H1 (cell line): ENCODE results near the gene GRM7. TPM values are rescaled to one million over a fixed set of nuclear protein-coding genes. Genes with fewer than 3 reads are reported as not detected.

Experiments
- CTCF ChIA-PET: fragments of 300-600 bp; sonication (Branson Sonifier 250); formaldehyde crosslinking; loops from one replicate; lab custom pipeline; 2021; ENCODE audit not compliant: partially characterized antibody; lab: Charles Lee
- POLR2A ChIA-PET: fragments of 300-600 bp; sonication (Branson Sonifier 250); formaldehyde crosslinking; loops from one replicate; lab custom pipeline; 2021; ENCODE audit warnings: inconsistent platforms; ENCODE audit not compliant: partially characterized antibody; lab: Charles Lee
- DNase-seq, 2 experiments: peaks; one replicate each; pipeline versions ENCODE4 v3.0.0 to v3.0.0-alpha.2; 2010 to 2022; ENCODE audit warnings: low spot score in 2 of 2, low read depth in 1 of 2, mixed read lengths in 1 of 2
- FAIRE-seq: peaks from 2 replicates; lab custom pipeline; 2011; peaks lifted over from hg19 to GRCh38; lab: Jason Lieb, UNC
- H2AFZ ChIP-seq: 2 replicates; pipeline ENCODE4 v1.8.1; 2012; ENCODE audit warnings: low read length, inconsistent platforms
- H2AK5ac ChIP-seq: 2 replicates; pipeline ENCODE4 v1.6.1; 2013; ENCODE audit warnings: low read depth, low read length
- H2BK120ac ChIP-seq: replicated peaks from 2 replicates; pipeline ENCODE3; 2013; ENCODE audit warnings: low read depth, low read length, inconsistent platforms
- H2BK12ac ChIP-seq: 2 replicates; pipeline ENCODE4 v1.6.1; 2013; ENCODE audit warnings: low read depth, low read length
- H2BK15ac ChIP-seq: 2 replicates; pipeline ENCODE4 v1.6.1; 2013; ENCODE audit warnings: low read length
- H2BK20ac ChIP-seq: 2 replicates; pipeline ENCODE4 v1.6.1; 2013; ENCODE audit warnings: low read length
- H2BK5ac ChIP-seq: 2 replicates; pipeline ENCODE4 v1.6.1; 2013; ENCODE audit warnings: low read depth, low read length
- H3K14ac ChIP-seq: 2 replicates; pipeline ENCODE4 v1.6.1; 2013; ENCODE audit warnings: inconsistent platforms; ENCODE audit not compliant: insufficient read length
- H3K18ac ChIP-seq: 2 replicates; pipeline ENCODE4 v1.6.1; 2013; ENCODE audit warnings: low read length; ENCODE audit errors: extremely low read depth
- H3K23ac ChIP-seq: 2 replicates; pipeline ENCODE4 v1.6.1; 2013; ENCODE audit warnings: inconsistent platforms; ENCODE audit not compliant: insufficient read length
- H3K23me2 ChIP-seq: 2 replicates; pipeline ENCODE4 v1.6.1; 2013; ENCODE audit warnings: low read depth, low read length
- H3K27ac ChIP-seq: 2 replicates; pipeline ENCODE4 v1.6.1; 2011; ENCODE audit warnings: low read depth, low read length, inconsistent platforms
- H3K27me3 ChIP-seq, 4 experiments: replicated peaks in 1 of 4; 1 replicate in 1 of 4; 2 replicates in 3 of 4; pipeline versions ENCODE4 v1.6.1 to v1.8.1; 2011 to 2013; ENCODE audit warnings: low read length in 3 of 4, mild to moderate bottlenecking in 3 of 4, inconsistent platforms in 2 of 4, mixed read lengths in 2 of 4, moderate library complexity in 1 of 4; ENCODE audit not compliant: control insufficient read depth in 3 of 4, insufficient read depth in 3 of 4; ENCODE audit errors: extremely low read depth in 1 of 4
- H3K36me3 ChIP-seq, 4 experiments: 2 replicates each; pipeline versions ENCODE4 v1.6.1 to v1.8.1; 2011 to 2013; ENCODE audit warnings: mild to moderate bottlenecking in 4 of 4, low read length in 3 of 4, moderate library complexity in 2 of 4, control low read depth in 1 of 4, inconsistent platforms in 1 of 4; ENCODE audit not compliant: insufficient read depth in 4 of 4, control insufficient read depth in 2 of 4
- H3K4ac ChIP-seq: replicated peaks from 2 replicates; pipeline ENCODE3; 2013; ENCODE audit warnings: low read length, low read depth, mixed read lengths, inconsistent platforms; ENCODE audit not compliant: insufficient read length
- H3K4me1 ChIP-seq, 4 experiments: replicated peaks in 1 of 4; 1 replicate in 1 of 4; 2 replicates in 3 of 4; pipeline versions ENCODE4 v1.6.1 to v1.8.1; 2011 to 2013; ENCODE audit warnings: low read length in 3 of 4, inconsistent platforms in 2 of 4, mixed read lengths in 1 of 4; ENCODE audit not compliant: insufficient read depth in 4 of 4, control insufficient read depth in 3 of 4
- H3K4me2 ChIP-seq, 2 experiments: 2 replicates each; pipeline versions ENCODE4 v1.6.1 to v1.8.1; 2011 to 2013; ENCODE audit warnings: low read depth in 2 of 2, low read length in 2 of 2, control low read depth in 1 of 2, inconsistent platforms in 1 of 2, mild to moderate bottlenecking in 1 of 2; ENCODE audit not compliant: insufficient read depth in 1 of 2
- H3K4me3 ChIP-seq, 4 experiments: fragments of 200-600, 300-600 bp in 1 of 4; sonication (generic), shearing (Covaris generic), sonication (Bioruptor Twin) in 1 of 4; 2 replicates each; pipeline versions ENCODE4 v1.5.1 to v1.8.1; 2011 to 2016; ENCODE audit warnings: low read length in 4 of 4, low read depth in 3 of 4, control low read depth in 2 of 4, inconsistent platforms in 2 of 4, mild to moderate bottlenecking in 2 of 4, mixed read lengths in 1 of 4, moderate library complexity in 1 of 4; ENCODE audit not compliant: insufficient read depth in 2 of 4; ENCODE audit errors: extremely low read depth in 1 of 4
- H3K56ac ChIP-seq: replicated peaks from 2 replicates; pipeline ENCODE3; 2013; ENCODE audit warnings: low read depth, mild to moderate bottlenecking, mixed read lengths, low read length, inconsistent platforms; ENCODE audit not compliant: insufficient read length
- H3K79me1 ChIP-seq: 2 replicates; pipeline ENCODE4 v1.6.1; 2013; ENCODE audit warnings: low read depth, low read length, control low read depth
- H3K79me2 ChIP-seq, 2 experiments: 2 replicates each; pipeline versions ENCODE4 v1.6.1 to v1.8.1; 2012 to 2013; ENCODE audit warnings: low read length in 2 of 2, mild to moderate bottlenecking in 2 of 2, inconsistent platforms in 1 of 2; ENCODE audit not compliant: insufficient read depth in 2 of 2, control insufficient read depth in 1 of 2
- H3K9ac ChIP-seq, 4 experiments: replicated peaks in 1 of 4; 1 replicate in 1 of 4; 2 replicates in 3 of 4; pipeline versions ENCODE4 v1.6.1 to v1.8.1; 2011 to 2013; ENCODE audit warnings: low read depth in 3 of 4, low read length in 3 of 4, control low read depth in 2 of 4, mild to moderate bottlenecking in 2 of 4, moderate library complexity in 2 of 4, inconsistent platforms in 1 of 4; ENCODE audit errors: extremely low read depth in 1 of 4
- H3K9me3 ChIP-seq, 2 experiments: 2 replicates each; pipeline versions ENCODE4 v1.6.1 to v1.8.1; 2012 to 2013; ENCODE audit warnings: mild to moderate bottlenecking in 2 of 2, moderate library complexity in 2 of 2, control low read depth in 1 of 2, inconsistent platforms in 1 of 2, low read depth in 1 of 2, low read length in 1 of 2, mixed read lengths in 1 of 2; ENCODE audit not compliant: insufficient read depth in 2 of 2
- H4K20me1 ChIP-seq, 2 experiments: replicated peaks in 1 of 2; 2 replicates each; pipeline versions ENCODE3 to v1.8.1; 2011 to 2013; ENCODE audit warnings: inconsistent platforms in 2 of 2, low read length in 2 of 2, mild to moderate bottlenecking in 1 of 2; ENCODE audit not compliant: insufficient read depth in 2 of 2, control insufficient read depth in 1 of 2
- H4K5ac ChIP-seq: 2 replicates; pipeline ENCODE4 v1.6.1; 2013; ENCODE audit warnings: low read length, low read depth, mixed read lengths, inconsistent platforms; ENCODE audit not compliant: insufficient read length
- H4K8ac ChIP-seq: 2 replicates; pipeline ENCODE4 v1.8.0; 2013; ENCODE audit warnings: mild to moderate bottlenecking, moderate library complexity, low read length, inconsistent platforms; ENCODE audit not compliant: insufficient read depth; ENCODE audit errors: extremely low read depth
- H4K91ac ChIP-seq: replicated peaks from 2 replicates; pipeline ENCODE3; 2013; ENCODE audit warnings: low read length, mixed read lengths, inconsistent platforms; ENCODE audit not compliant: insufficient read length
- CTBP2 ChIP-seq: IDR thresholded peaks from 2 replicates; pipeline ENCODE4 v1.7.0; 2011; ENCODE audit warnings: borderline replicate concordance, mild to moderate bottlenecking, moderate library complexity, mixed read lengths, low read length; ENCODE audit not compliant: insufficient read depth, insufficient read length
- EP300 ChIP-seq, 2 experiments: IDR thresholded peaks; 1 replicate in 1 of 2; 2 replicates in 1 of 2; pipeline ENCODE4 v1.6.1; 2011 to 2012; ENCODE audit warnings: low read depth in 2 of 2, low read length in 2 of 2, mild to moderate bottlenecking in 2 of 2, borderline replicate concordance in 1 of 2, inconsistent platforms in 1 of 2, moderate library complexity in 1 of 2
- KDM4A ChIP-seq: IDR thresholded peaks from one replicate; pipeline ENCODE4 v1.7.1; 2012; ENCODE audit warnings: low read depth, mild to moderate bottlenecking, moderate library complexity, low read length, inconsistent platforms; ENCODE audit not compliant: severe bottlenecking
- POLR2A ChIP-seq, 2 experiments: IDR thresholded peaks; 1 replicate in 1 of 2; 2 replicates in 1 of 2; pipeline ENCODE4 v1.6.1; 2011; ENCODE audit warnings: low read depth in 2 of 2, low read length in 2 of 2, mild to moderate bottlenecking in 2 of 2; ENCODE audit errors: control extremely low read depth in 1 of 2
- RFX5 ChIP-seq: IDR thresholded peaks from 2 replicates; pipeline ENCODE4 v1.6.1; 2011; ENCODE audit warnings: low read depth, low read length, improper control_type of control experiment, borderline replicate concordance
- RXRA ChIP-seq: IDR thresholded peaks from 2 replicates; pipeline ENCODE4 v1.6.1; 2011; ENCODE audit warnings: low read depth, mild to moderate bottlenecking, low read length, moderate library complexity; ENCODE audit not compliant: insufficient read depth
- SP2 ChIP-seq: IDR thresholded peaks from 2 replicates; pipeline ENCODE4 v1.6.1; 2012; ENCODE audit warnings: mild to moderate bottlenecking, low read length, inconsistent platforms
- TBP ChIP-seq: IDR thresholded peaks from 2 replicates; pipeline ENCODE4 v1.6.1; 2011; ENCODE audit warnings: low read depth, low read length, improper control_type of control experiment
- ZNF274 ChIP-seq: IDR thresholded peaks from 2 replicates; pipeline ENCODE4 v1.7.0; 2012; ENCODE audit warnings: low read length, borderline replicate concordance; ENCODE audit errors: extremely low read depth
- WGBS, 2 experiments: shearing (Covaris generic) in 1 of 2; methylation state at CpG; one replicate each; pipeline versions ENCODE4 v1.1.6 to v1.1.7; 2013 to 2015; ENCODE audit warnings: low lambda C conversion rate in 2 of 2, mixed read lengths in 2 of 2, inconsistent platforms in 1 of 2, low coverage in 1 of 2, missing lambda C conversion rate in 1 of 2; ENCODE audit not compliant: insufficient replicate concordance in 2 of 2, insufficient coverage in 1 of 2, insufficient read length in 1 of 2; ENCODE audit errors: extremely low coverage in 1 of 2, missing lambda C conversion rate in 1 of 2; 5-methylcytosine and 5-hydroxymethylcytosine counted together
- polyA plus RNA-seq, 7 experiments: library from polyadenylated mRNA; depleted of rRNA in 3 of 7; stranded (reverse) in 5 of 7; unstranded in 2 of 7; fragments of >200 nt in 5 of 7; fragments of 200-250 nt in 2 of 7; gene quantifications; 1 replicate in 5 of 7; 2 replicates in 1 of 7; 4 replicates in 1 of 7; pipeline versions ENCODE4 v1.2.1 to v1.2.3, GENCODE V29; 2011 to 2013; ENCODE audit warnings: missing spikeins in 2 of 7, mixed read lengths in 2 of 7
- total RNA-seq: library from RNA; stranded (reverse); fragmentation: NEBNext Ultra II Directional; extraction: Animal tissue kit (Norgen Biotek cat#: 25700); gene quantifications from 2 replicates; pipeline ENCODE4 v1.2.1, GENCODE V29; 2021
- TF ChIP-seq, protein P1 (sequence below): IDR thresholded peaks from 2 replicates; pipeline ENCODE4 v1.6.1; 2012; ENCODE audit warnings: low read length, inconsistent platforms
- TF ChIP-seq, protein P2 (sequence below): IDR thresholded peaks from 2 replicates; pipeline ENCODE4 v1.6.1; 2012; ENCODE audit warnings: inconsistent platforms

Gene GRM7
- total and polyA plus RNA-seq, 2 of the 8 experiments (the other 6 are each of a cell fraction or from before 2014, with no cell fraction given): 0.17 to 0.24 TPM

DNA sequence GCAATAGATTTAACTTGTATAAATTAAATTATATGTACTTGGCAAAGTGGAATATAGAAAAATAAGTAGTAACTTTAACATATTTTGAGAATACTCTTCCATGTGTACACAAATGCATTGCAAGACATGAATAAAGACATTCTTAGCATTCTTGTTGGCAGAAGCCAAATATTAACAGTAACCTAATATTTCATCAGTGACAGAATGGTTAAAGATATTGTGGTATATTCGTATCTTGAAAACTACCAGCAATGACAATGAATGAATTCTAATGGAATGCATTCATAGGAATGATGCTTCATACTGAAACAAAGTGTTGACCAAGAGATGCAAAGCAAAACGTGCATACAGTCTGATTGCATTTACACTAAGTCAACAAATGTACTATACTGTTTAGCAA is 524.7 kb downstream of the GRM7 start:
- H4K91ac ChIP-seq: no peak overlapping the region
- H2AFZ ChIP-seq: no peak overlapping the region
- H3K56ac ChIP-seq: no peak overlapping the region
- H3K9me3 ChIP-seq: no peaks in the 10 kb centered on the region
- ChIA-PET CTCF (interaction anchor here (0.6 kb wide), 1 partner anchor 240 kb away, joined by 3 read pairs; no protein-coding TSS in a partner anchor), POLR2A (no interaction called here)
- H3K9ac ChIP-seq: no peak overlapping the region
- no peak overlapping the region for H3K4me3 ChIP-seq
- H4K8ac ChIP-seq: no peak overlapping the region
- H4K20me1 ChIP-seq: no peaks in the 10 kb centered on the region
- H4K5ac ChIP-seq: no peak overlapping the region
- H3K23ac ChIP-seq: no peak overlapping the region
- H3K4me1 ChIP-seq: no peaks in the 10 kb centered on the region
- no peak overlapping the region for H3K18ac ChIP-seq
- 85% methylated on average over 2 of the region's 2 CpGs; no CpG with 5 or more reads in 1 of the 2 experiments for WGBS, 2 experiments
- no peaks in the 10 kb centered on the region for H3K36me3 ChIP-seq
- no peak overlapping the region for H3K27ac ChIP-seq
- no peak overlapping the region for H2BK12ac ChIP-seq
- H2BK5ac ChIP-seq: no peak overlapping the region
- H3K4me2 ChIP-seq: no peak overlapping the region
- no peak overlapping the region for H2BK20ac ChIP-seq
- no peak overlapping the region for H2AK5ac ChIP-seq
- no peak overlapping the region for H3K4ac ChIP-seq
- H3K14ac ChIP-seq: no peak overlapping the region
- H3K23me2 ChIP-seq: no peaks in the 10 kb centered on the region
- no peak overlapping the region for H2BK120ac ChIP-seq
- H3K27me3 ChIP-seq: no peaks in the 10 kb centered on the region
- H3K79me1 ChIP-seq: no peaks in the 10 kb centered on the region
- DNase-seq (no peak), FAIRE-seq (no peak)
- H2BK15ac ChIP-seq: no peak overlapping the region
- H3K79me2 ChIP-seq: no peaks in the 10 kb centered on the region
- TF ChIP-seq ZNF274 (no peak), EP300 (IDR thresholded peaks at IDR 0.05; ENCODE audit: borderline replicate concordance in 1 of 2, low read depth in 2 of 2, low read length in 2 of 2) (no peak), SP2 (no peak), KDM4A (no peak), POLR2A (IDR thresholded peaks at IDR 0.05; ENCODE audit: control extremely low read depth in 1 of 2, low read depth in 2 of 2, low read length in 2 of 2) (no peak), CTBP2 (no peak), RFX5 (no peak), TBP (no peak), RXRA (no peak)
- TF ChIP-seq, protein P1, sequence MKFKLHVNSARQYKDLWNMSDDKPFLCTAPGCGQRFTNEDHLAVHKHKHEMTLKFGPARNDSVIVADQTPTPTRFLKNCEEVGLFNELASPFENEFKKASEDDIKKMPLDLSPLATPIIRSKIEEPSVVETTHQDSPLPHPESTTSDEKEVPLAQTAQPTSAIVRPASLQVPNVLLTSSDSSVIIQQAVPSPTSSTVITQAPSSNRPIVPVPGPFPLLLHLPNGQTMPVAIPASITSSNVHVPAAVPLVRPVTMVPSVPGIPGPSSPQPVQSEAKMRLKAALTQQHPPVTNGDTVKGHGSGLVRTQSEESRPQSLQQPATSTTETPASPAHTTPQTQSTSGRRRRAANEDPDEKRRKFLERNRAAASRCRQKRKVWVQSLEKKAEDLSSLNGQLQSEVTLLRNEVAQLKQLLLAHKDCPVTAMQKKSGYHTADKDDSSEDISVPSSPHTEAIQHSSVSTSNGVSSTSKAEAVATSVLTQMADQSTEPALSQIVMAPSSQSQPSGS: no peak
- TF ChIP-seq, protein P2, sequence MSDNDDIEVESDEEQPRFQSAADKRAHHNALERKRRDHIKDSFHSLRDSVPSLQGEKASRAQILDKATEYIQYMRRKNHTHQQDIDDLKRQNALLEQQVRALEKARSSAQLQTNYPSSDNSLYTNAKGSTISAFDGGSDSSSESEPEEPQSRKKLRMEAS: no peak
